ENCODE data around the gene CAPS2.

DNA sequence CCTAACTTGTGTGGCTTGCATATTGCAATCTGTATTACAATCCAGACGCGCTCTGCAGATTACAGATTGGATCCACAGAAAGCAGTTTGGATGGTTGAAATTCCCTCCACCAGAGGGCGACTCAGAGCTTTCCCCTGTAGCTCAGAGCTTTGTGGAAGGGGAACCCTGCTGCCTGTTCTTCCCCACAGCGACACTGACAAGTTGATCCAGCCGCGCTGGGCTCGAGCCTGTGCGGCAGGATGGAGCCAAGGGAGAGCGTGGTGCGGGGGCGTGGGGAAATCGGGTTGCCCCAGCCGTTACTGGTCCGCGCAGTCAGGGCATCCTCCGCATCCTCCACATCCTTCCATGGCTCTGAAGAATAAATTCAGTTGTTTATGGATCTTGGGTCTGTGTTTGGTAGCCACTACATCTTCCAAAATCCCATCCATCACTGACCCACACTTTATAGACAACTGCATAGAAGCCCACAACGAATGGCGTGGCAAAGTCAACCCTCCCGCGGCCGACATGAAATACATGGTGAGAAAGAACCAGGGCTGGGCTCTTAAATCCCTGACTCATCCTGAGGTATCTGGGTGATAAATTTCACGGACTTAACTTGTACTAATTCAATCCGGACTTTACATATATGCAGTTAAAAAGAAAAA, 4.4 kb upstream of the CAPS2 start, which contains the start of gene GLIPR1L1:
- peak; percentile 55 for TF ChIP-seq CTCF (IDR thresholded peaks at IDR 0.05; ENCODE audit: poor library complexity, severe bottlenecking)
- TF ChIP-seq POLR2AphosphoS5 (IDR thresholded peaks at IDR 0.05): no peak
- peak; percentile 52 for TF ChIP-seq SMC3 (conservative IDR thresholded peaks at IDR 0.05; ENCODE audit: poor library complexity)
- no peak for TF ChIP-seq REST (IDR thresholded peaks at IDR 0.05; ENCODE audit: borderline replicate concordance)
- no peak for TF ChIP-seq EP300 (conservative IDR thresholded peaks at IDR 0.05; ENCODE audit: poor library complexity, severe bottlenecking)
- TF ChIP-seq TAF1 (IDR thresholded peaks at IDR 0.05; ENCODE audit: low read depth): no peak
- no peak for TF ChIP-seq EZH2 (IDR thresholded peaks at IDR 0.05; ENCODE audit: borderline replicate concordance, insufficient read depth, low read length, poor library complexity, severe bottlenecking)
- peak; percentile 30 for TF ChIP-seq RAD21 (conservative IDR thresholded peaks at IDR 0.05)

All from neural cell (in vitro differentiated cells).